Rectal smooth muscle tissue (tissue), 1 donor: Measurements from ENCODE around the gene IFNGR2.
"Not testable (repeated sequence)": the region's sequence is repeated elsewhere in the genome, so short reads cannot be mapped to it uniquely, and the experiment has no call there.

ENCODE experiments used
- H3K27ac ChIP-seq: one replicate; pipeline ENCODE4 v1.7.0; 2013; ENCODE audit warnings: low read depth, low read length, inconsistent platforms
- H3K27me3 ChIP-seq: one replicate; pipeline ENCODE4 v1.7.0; 2013; ENCODE audit warnings: low read length; ENCODE audit not compliant: control insufficient read depth, insufficient read depth
- H3K36me3 ChIP-seq: one replicate; pipeline ENCODE4 v1.7.0; 2013; ENCODE audit warnings: low read length; ENCODE audit not compliant: control insufficient read depth, insufficient read depth
- H3K4me1 ChIP-seq: one replicate; pipeline ENCODE4 v1.7.0; 2013; ENCODE audit warnings: low read length; ENCODE audit not compliant: control insufficient read depth, insufficient read depth
- H3K4me3 ChIP-seq: one replicate; pipeline ENCODE4 v1.7.0; 2013; ENCODE audit warnings: low read length
- H3K9ac ChIP-seq: one replicate; pipeline ENCODE4 v1.7.0; 2013; ENCODE audit warnings: low read length

IFNGR2 gene

GRCh38 chr21:33395891-33396331, 7.3 kb upstream of the IFNGR2 start:
- Histone ChIP-seq H3K36me3 (no peaks in the 10 kb centered on the region), H3K27me3 (no peaks in the 10 kb centered on the region), H3K4me3 (no peak overlapping the region), H3K9ac (no peak overlapping the region), H3K27ac (no peak overlapping the region), H3K4me1 (no peaks in the 10 kb centered on the region)

- H3K36me3 ChIP-seq = no peaks in the 10 kb centered on the region
- no peaks in the 10 kb centered on the region for H3K4me1 ChIP-seq
- H3K27me3 ChIP-seq = no peaks in the 10 kb centered on the region
- no peak overlapping the region for H3K27ac ChIP-seq
- no peak overlapping the region for H3K4me3 ChIP-seq
- no peak overlapping the region for H3K9ac ChIP-seq
Observed at GRCh38 chr21:33396436-33396835, 6.8 kb upstream of the IFNGR2 start.

GRCh38 chr21:33396951-33397350, 6.3 kb upstream of the IFNGR2 start:
- no peak overlapping the region for H3K9ac ChIP-seq
- H3K27me3 ChIP-seq = no peaks in the 10 kb centered on the region
- no peaks in the 10 kb centered on the region for H3K36me3 ChIP-seq
- H3K4me3 ChIP-seq = no peak overlapping the region
- no peaks in the 10 kb centered on the region for H3K4me1 ChIP-seq
- no peak overlapping the region for H3K27ac ChIP-seq

GRCh38 chr21:33397717-33398116, 5.5 kb upstream of the IFNGR2 start:
- Histone ChIP-seq H3K36me3 (no peaks in the 10 kb centered on the region), H3K27ac (no peak overlapping the region), H3K9ac (no peak overlapping the region), H3K4me3 (no peak overlapping the region), H3K27me3 (no peaks in the 10 kb centered on the region), H3K4me1 (no peaks in the 10 kb centered on the region)

- Histone ChIP-seq H3K27ac (no peak overlapping the region), H3K4me3 (no peak overlapping the region), H3K4me1 (no peaks in the 10 kb centered on the region), H3K9ac (no peak overlapping the region), H3K27me3 (no peaks in the 10 kb centered on the region), H3K36me3 (no peaks in the 10 kb centered on the region)
Observed at GRCh38 chr21:33398361-33398760, 4.9 kb upstream of the IFNGR2 start.

DNA sequence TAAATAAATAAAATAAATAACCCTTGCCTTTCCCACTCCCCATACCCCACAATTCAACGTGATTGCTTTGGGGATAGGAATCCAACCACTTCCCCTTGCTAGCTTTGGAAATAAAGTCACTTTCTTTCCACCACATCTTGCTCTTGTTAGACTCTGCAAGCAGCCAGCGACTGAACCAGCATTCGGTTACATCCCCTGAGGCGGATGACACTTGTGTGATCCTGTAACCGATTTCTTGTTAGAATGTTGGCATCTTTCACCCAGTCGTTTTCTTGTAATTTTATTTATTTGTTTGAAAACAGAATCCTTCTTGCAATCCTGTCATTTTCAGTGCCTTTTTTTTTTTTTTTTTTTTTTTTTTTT, 1.6 kb upstream of the IFNGR2 start:
- Histone ChIP-seq H3K4me3 (no peak overlapping the region), H3K4me1 (no peaks in the 10 kb centered on the region), H3K27me3 (no peaks in the 10 kb centered on the region), H3K27ac (no peak overlapping the region), H3K9ac (no peak overlapping the region), H3K36me3 (no peaks in the 10 kb centered on the region)

DNA sequence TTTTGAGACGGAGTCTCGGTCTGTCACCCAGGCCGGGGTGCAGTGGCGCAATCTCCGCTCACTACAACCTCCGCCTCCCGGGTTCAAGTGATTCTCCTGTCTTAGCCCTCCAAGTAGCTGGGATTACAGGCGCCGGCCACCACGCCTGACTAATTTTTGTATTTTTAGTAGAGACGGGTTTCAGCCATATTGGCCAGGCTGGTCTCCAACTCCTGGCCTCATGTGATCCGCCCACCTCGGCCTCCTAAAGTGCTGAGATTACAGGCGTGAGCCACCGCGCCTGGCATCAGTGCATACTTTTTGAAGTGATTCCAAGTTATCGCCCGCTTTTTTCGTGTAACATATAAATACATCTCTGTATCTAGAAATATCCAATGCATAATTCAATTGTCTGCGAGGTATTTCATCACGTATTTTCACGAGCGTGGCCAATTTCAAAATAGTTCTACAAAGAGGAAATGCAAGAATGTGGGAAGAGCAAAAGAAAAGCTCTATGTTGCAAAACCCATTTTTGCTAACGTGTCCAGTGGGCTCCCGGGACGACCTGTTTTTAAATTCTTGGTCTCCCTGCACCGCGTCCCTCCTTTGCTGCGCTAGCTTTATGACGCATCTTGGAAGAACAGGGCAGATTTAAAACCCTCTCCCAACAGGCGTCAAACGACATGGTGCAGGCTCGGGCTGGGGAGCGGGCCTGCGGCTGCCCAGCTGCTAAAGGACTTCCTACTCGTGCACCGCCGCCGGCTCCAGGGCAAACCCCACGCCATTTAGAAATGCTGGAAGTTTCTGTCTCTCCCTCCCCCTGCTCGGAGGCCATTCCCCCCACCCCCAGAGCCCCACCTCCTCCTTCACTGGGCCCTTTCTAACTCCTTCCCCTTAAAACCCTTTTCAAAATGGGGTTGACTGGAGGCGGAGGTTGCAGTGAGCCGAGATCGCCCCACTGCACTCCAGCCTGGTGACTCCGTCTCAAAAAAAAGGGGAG, 923 bp upstream of the IFNGR2 start:
- H3K4me3 ChIP-seq = peak overlapping the region; percentile 55
- no peaks in the 10 kb centered on the region for H3K4me1 ChIP-seq
- H3K27ac ChIP-seq = peak overlapping the region; percentile 87
- no peaks in the 10 kb centered on the region for H3K27me3 ChIP-seq
- H3K9ac ChIP-seq = no peak overlapping the region
- no peaks in the 10 kb centered on the region for H3K36me3 ChIP-seq

DNA sequence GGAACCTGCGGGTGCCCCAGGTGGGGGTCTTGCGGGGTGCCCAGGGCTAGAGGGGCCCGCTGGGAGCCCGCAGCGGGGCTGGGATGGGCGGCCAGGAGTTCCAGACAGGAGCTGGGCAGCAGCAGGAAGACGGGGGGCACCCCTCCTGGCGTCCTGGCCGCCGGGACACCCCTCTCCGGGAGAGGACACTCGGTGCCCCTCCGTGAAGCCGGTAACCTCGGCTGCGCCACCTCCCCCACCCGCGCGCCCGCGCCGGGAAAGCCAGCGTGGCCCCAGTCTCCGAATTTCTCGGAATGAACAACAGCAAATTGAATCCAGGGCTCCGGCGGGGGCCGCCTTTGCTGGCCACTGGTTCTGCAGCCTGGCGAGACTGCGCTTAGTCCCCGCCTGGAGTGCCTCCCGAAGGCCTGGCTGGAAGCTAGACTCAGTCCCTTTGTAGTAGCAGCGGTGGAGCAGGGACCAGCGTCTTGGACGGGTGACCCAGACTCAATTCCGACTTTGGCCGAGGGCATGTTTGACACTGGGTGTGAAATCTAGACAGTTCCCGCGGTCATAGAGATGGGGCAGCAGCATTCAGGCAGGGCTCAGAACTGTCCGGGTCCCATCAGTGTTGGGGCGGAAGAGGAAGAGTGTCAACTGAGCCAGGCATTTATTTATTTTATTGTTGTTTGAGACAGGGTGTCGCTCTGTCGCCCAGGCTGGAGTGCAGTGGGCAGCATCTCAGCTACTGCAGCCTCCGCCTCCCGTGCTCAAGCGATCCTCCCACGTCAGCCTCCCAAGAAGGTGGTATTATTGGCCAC, 773 bp downstream of the IFNGR2 start:
- peak overlapping the region; percentile 78 for H3K4me3 ChIP-seq
- peak overlapping the region; percentile 87 for H3K27ac ChIP-seq
- peak overlapping the region; percentile 73 for H3K9ac ChIP-seq
- no peaks in the 10 kb centered on the region for H3K36me3 ChIP-seq
- H3K4me1 ChIP-seq = no peaks in the 10 kb centered on the region
- H3K27me3 ChIP-seq = no peaks in the 10 kb centered on the region

- no peak overlapping the region for H3K27ac ChIP-seq
- no peaks in the 10 kb centered on the region for H3K4me1 ChIP-seq
- no peaks in the 10 kb centered on the region for H3K36me3 ChIP-seq
- H3K9ac ChIP-seq = no peak overlapping the region
- H3K27me3 ChIP-seq = no peaks in the 10 kb centered on the region
- H3K4me3 ChIP-seq = no peak overlapping the region
Observed at GRCh38 chr21:33406493-33406892, 3.3 kb downstream of the IFNGR2 start.

DNA sequence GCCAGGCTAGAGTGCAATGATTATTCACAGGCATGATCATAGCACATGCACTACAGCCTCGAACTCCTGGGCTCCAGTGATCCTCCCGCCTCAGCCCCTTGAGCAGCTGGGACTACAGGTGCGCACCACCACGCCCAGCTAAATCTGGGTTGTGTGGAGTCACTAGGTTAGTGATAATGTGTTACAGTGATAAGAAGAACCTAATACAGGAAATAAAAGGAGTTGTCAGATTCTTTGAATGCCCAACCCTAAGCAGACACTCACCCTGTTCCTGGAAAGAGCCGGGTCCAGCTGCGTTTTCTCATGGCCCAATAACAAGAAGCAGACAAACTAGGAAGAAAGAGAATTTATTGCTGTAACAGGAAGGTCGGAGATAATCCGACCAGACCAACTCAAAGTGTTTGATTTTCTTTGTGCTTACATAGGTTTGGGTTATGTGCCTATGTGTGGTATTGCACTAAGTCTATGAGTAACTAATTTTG, 8.8 kb downstream of the IFNGR2 start:
- H3K9ac ChIP-seq = no peak overlapping the region
- no peaks in the 10 kb centered on the region for H3K4me1 ChIP-seq
- no peak overlapping the region for H3K4me3 ChIP-seq
- H3K27ac ChIP-seq = no peak overlapping the region
- peaks cover 5% of the 10 kb centered on the region for H3K36me3 ChIP-seq
- H3K27me3 ChIP-seq = no peaks in the 10 kb centered on the region

DNA sequence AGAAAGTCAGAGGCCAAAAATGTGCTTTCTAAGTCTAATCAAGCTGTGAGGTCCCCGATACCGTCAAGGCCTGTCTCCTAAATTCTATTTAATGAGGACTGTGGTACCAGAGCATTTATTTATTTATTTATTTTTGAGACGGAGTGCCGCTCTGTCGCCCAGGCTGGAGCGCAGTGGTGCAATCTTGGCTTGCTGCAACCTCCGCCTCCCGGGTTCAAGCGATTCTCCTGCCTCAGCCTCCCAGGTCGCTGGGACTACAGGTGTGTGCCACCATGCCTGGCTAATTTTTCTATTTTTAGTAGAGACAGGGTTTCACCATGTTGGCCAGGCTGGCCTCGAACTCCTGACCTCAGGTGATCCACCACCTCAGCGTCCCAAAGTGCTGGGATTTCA, 9.2 kb downstream of the IFNGR2 start:
- H3K4me3 ChIP-seq, H3K4me1 ChIP-seq, H3K27me3 ChIP-seq, H3K9ac ChIP-seq, H3K27ac ChIP-seq, H3K36me3 ChIP-seq: not testable (repeated sequence)

GRCh38 chr21:33412832-33413519, 9.8 kb downstream of the IFNGR2 start:
- H3K36me3 ChIP-seq = peaks cover 5% of the 10 kb centered on the region
- no peaks in the 10 kb centered on the region for H3K4me1 ChIP-seq
- no peak overlapping the region for H3K9ac ChIP-seq
- peak overlapping the region; percentile 13 for H3K4me3 ChIP-seq
- no peak overlapping the region for H3K27ac ChIP-seq
- H3K27me3 ChIP-seq = no peaks in the 10 kb centered on the region
